ENCODE results near the gene SPATA20. TPM values are rescaled to one million over a fixed set of nuclear protein-coding genes. Genes with fewer than 3 reads are reported as not detected.

SPATA20 gene
- total and polyA plus RNA-seq, 12 donors = 12.6 to 88.4 (median 63.3) TPM

GRCh38 chr17:50575581-50576210 lies 28.7 kb downstream of the SPATA20 start:
- WGBS, 2 donors = 90 to 94% methylated on average over 27 to 33 of the region's 33 CpGs
- intact Hi-C loops (cut with DNase I) = no loop called here
- TF ChIP-seq, protein P1, sequence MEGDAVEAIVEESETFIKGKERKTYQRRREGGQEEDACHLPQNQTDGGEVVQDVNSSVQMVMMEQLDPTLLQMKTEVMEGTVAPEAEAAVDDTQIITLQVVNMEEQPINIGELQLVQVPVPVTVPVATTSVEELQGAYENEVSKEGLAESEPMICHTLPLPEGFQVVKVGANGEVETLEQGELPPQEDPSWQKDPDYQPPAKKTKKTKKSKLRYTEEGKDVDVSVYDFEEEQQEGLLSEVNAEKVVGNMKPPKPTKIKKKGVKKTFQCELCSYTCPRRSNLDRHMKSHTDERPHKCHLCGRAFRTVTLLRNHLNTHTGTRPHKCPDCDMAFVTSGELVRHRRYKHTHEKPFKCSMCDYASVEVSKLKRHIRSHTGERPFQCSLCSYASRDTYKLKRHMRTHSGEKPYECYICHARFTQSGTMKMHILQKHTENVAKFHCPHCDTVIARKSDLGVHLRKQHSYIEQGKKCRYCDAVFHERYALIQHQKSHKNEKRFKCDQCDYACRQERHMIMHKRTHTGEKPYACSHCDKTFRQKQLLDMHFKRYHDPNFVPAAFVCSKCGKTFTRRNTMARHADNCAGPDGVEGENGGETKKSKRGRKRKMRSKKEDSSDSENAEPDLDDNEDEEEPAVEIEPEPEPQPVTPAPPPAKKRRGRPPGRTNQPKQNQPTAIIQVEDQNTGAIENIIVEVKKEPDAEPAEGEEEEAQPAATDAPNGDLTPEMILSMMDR (IDR thresholded peaks at IDR 0.05) = no peak
- H3K27me3 ChIP-seq = peaks cover 0 to 6% (median 0%) of the 10 kb centered on the region in 7 donors
- no peak overlapping the region for H3K4me3 ChIP-seq
- no peak for ATAC-seq
- no peak overlapping the region for H3K27ac ChIP-seq
- no peaks in the 10 kb centered on the region for H3K36me3 ChIP-seq
- no peaks in the 10 kb centered on the region for H3K9me3 ChIP-seq
- no peaks in the 10 kb centered on the region for H3K4me1 ChIP-seq
- no peak for DNase-seq

DNA sequence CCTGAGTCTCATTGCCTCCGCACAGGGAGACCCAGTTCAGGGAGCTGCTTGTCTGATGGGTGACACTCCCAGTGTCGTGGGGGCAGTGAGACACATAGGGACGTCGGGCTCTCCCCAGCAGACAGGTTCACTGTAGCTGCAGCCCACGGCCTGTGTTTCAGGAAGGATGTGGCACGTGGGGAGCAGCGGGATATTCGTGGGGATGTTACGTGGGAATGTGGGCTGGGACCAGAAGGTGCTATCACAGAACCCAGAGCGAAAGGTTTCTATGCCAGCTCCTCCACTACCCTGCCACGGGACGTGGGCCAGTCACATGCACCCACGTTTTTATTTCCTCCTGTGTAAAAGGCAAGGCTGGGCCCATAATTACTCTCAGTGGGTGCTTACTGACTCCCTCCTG lies 29.9 kb downstream of the SPATA20 start:
- H3K27me3 ChIP-seq = peaks cover 0 to 6% (median 0%) of the 10 kb centered on the region in 7 donors
- no peak overlapping the region for H3K27ac ChIP-seq
- intact Hi-C loops (cut with DNase I) = no loop called here
- H3K4me3 ChIP-seq = no peak overlapping the region
- no peaks in the 10 kb centered on the region for H3K9me3 ChIP-seq
- DNase-seq (no peak), ATAC-seq (no peak)
- H3K36me3 ChIP-seq = no peaks in the 10 kb centered on the region
- TF ChIP-seq, protein P1 (IDR thresholded peaks at IDR 0.05) = no peak
- H3K4me1 ChIP-seq = no peaks in the 10 kb centered on the region
- 73 to 81% methylated on average over 13 of the region's 13 CpGs for WGBS, 2 donors

DNA sequence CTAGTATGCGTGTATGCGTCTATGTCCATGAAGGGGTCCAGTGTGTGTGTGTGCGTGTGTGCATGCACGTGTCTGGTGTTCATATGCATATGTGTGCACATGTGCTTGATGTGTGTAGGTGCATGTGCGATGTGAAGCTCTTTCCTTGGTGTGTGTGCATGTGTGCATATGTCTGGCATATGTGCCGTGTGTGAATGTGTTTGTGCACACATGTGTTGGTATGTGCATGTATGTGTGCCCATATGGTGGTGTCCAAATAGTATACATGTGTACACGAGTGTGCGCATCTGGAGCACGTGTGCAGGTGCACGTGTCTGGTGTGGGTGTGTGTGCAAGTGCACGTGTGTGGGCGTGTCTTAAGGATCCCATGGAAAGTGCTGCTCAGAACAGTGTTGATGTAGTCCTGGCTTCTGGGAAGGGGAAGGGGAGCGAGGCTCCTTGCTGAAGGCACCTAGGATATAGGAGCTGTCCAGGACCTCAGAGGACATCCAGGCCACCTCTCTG lies 30.5 kb downstream of the SPATA20 start:
- no peak for ATAC-seq
- H3K27me3 ChIP-seq = peaks cover 0 to 6% (median 0%) of the 10 kb centered on the region in 7 donors
- H3K4me1 ChIP-seq = peaks cover 0 to 6% (median 3%) of the 10 kb centered on the region in 9 donors
- no peaks in the 10 kb centered on the region for H3K36me3 ChIP-seq
- no peak overlapping the region for H3K4me3 ChIP-seq
- TF ChIP-seq, protein P1 (IDR thresholded peaks at IDR 0.05) = no peak
- WGBS, 2 donors = 92 to 94% methylated on average over 13 of the region's 13 CpGs
- intact Hi-C loops (cut with DNase I) = no loop called here
- no peak overlapping the region for H3K27ac ChIP-seq
- DNase-seq = no peak
- no peaks in the 10 kb centered on the region for H3K9me3 ChIP-seq

- H3K4me3 ChIP-seq = no peak overlapping the region
- H3K4me1 ChIP-seq = peaks cover 0 to 13% (median 9%) of the 10 kb centered on the region in 9 donors
- H3K36me3 ChIP-seq = no peaks in the 10 kb centered on the region
- no peak for DNase-seq
- ATAC-seq = no peak
- no peaks in the 10 kb centered on the region for H3K9me3 ChIP-seq
- TF ChIP-seq, protein P1 (IDR thresholded peaks at IDR 0.05) = no peak
- WGBS, 2 donors = 88% methylated on average over 16 of the region's 16 CpGs
- intact Hi-C loops (cut with DNase I) = no loop called here
- H3K27me3 ChIP-seq = peaks cover 0 to 6% (median 0%) of the 10 kb centered on the region in 7 donors
- no peak overlapping the region for H3K27ac ChIP-seq
These were observed 31.2 kb downstream of the SPATA20 start for GRCh38 chr17:50578173-50578572.

All from heart right ventricle (tissue), 16 donors.